Measurements from ENCODE around the gene ARID4A. TPM values are rescaled to one million over a fixed set of nuclear protein-coding genes. Genes with fewer than 3 reads are reported as not detected.
"Not testable (repeated sequence)": the region's sequence is repeated elsewhere in the genome, so short reads cannot be mapped to it uniquely, and the experiment has no call there.

The ARID4A gene
- total RNA-seq, 3 donors from 2014 or later, result 12.2 to 17.4 (median 13.2) TPM

- H3K4me1 Mint-ChIP-seq (ENCODE audit: low read depth), result peaks cover 36% of the 10 kb centered on the region
- H3K9me3 Mint-ChIP-seq, result no peaks in the 10 kb centered on the region
Measured at GRCh38 chr14:58299401-58300330, 1.3 kb downstream of the ARID4A start.

GRCh38 chr14:58301416-58301815 is 3.1 kb downstream of the ARID4A start:
- Mint-ChIP-seq H3K4me1 (ENCODE audit: low read depth) (peaks cover 32% of the 10 kb centered on the region), H3K9me3 (no peaks in the 10 kb centered on the region), H3K4me3 (no peak overlapping the region), H3K27me3 (ENCODE audit: low read depth) (no peaks in the 10 kb centered on the region), H3K36me3 (ENCODE audit: insufficient read depth) (peaks cover 18% of the 10 kb centered on the region)
- DNase-seq (no peak), ATAC-seq (no peak)

More at GRCh38 chr14:58299401-58300330, 1.3 kb downstream of the ARID4A start:
- no peaks in the 10 kb centered on the region for H3K27me3 Mint-ChIP-seq (ENCODE audit: low read depth)
- ATAC-seq (no peak), DNase-seq (no peak)
- H3K4me3 Mint-ChIP-seq, result peak overlapping the region; percentile 97
- peaks cover 20% of the 10 kb centered on the region for H3K36me3 Mint-ChIP-seq (ENCODE audit: insufficient read depth)

- Mint-ChIP-seq H3K27me3 (ENCODE audit: low read depth) (no peaks in the 10 kb centered on the region), H3K4me1 (ENCODE audit: low read depth) (peaks cover 32% of the 10 kb centered on the region), H3K9me3 (no peaks in the 10 kb centered on the region), H3K36me3 (ENCODE audit: insufficient read depth) (peaks cover 28% of the 10 kb centered on the region), H3K4me3 (no peak overlapping the region)
- no peak for DNase-seq
- ATAC-seq, result no peak
Measured at GRCh38 chr14:58305730-58306129, 7.4 kb downstream of the ARID4A start.

GRCh38 chr14:58307597-58308316 is 9.4 kb downstream of the ARID4A start:
- Mint-ChIP-seq H3K27me3 (ENCODE audit: low read depth) (no peaks in the 10 kb centered on the region), H3K9me3 (no peaks in the 10 kb centered on the region), H3K4me3 (no peak overlapping the region), H3K36me3 (ENCODE audit: insufficient read depth) (peaks cover 22% of the 10 kb centered on the region), H3K4me1 (ENCODE audit: low read depth) (peaks cover 23% of the 10 kb centered on the region)
- no peak for ATAC-seq
- DNase-seq, result no peak

GRCh38 chr14:58309086-58309485 is 10.7 kb downstream of the ARID4A start:
- Mint-ChIP-seq H3K4me1 (ENCODE audit: low read depth) (peaks cover 15% of the 10 kb centered on the region), H3K9me3 (no peaks in the 10 kb centered on the region), H3K27me3 (ENCODE audit: low read depth) (no peaks in the 10 kb centered on the region), H3K4me3 (no peak overlapping the region), H3K36me3 (ENCODE audit: insufficient read depth) (peaks cover 16% of the 10 kb centered on the region)
- DNase-seq, result no peak
- no peak for ATAC-seq

GRCh38 chr14:58313699-58314098 is 15.3 kb downstream of the ARID4A start:
- Mint-ChIP-seq H3K4me3 (no peak overlapping the region), H3K9me3 (no peaks in the 10 kb centered on the region), H3K4me1 (ENCODE audit: low read depth) (peaks cover 6% of the 10 kb centered on the region), H3K36me3 (ENCODE audit: insufficient read depth) (peaks cover 17% of the 10 kb centered on the region), H3K27me3 (ENCODE audit: low read depth) (no peaks in the 10 kb centered on the region)
- DNase-seq (no peak), ATAC-seq (no peak)

- Mint-ChIP-seq H3K36me3 (ENCODE audit: insufficient read depth) (peaks cover 8% of the 10 kb centered on the region), H3K27me3 (ENCODE audit: low read depth) (no peaks in the 10 kb centered on the region), H3K4me1 (ENCODE audit: low read depth) (peaks cover 3% of the 10 kb centered on the region), H3K9me3 (no peaks in the 10 kb centered on the region), H3K4me3 (no peak overlapping the region)
- ATAC-seq (no peak), DNase-seq (no peak)
Measured at GRCh38 chr14:58315606-58316005, 17.3 kb downstream of the ARID4A start.

GRCh38 chr14:58327019-58327418 is 28.7 kb downstream of the ARID4A start:
- ATAC-seq (no peak), DNase-seq (no peak)
- Mint-ChIP-seq H3K36me3 (ENCODE audit: insufficient read depth) (peaks cover 18% of the 10 kb centered on the region), H3K27me3 (ENCODE audit: low read depth) (no peaks in the 10 kb centered on the region), H3K4me1 (ENCODE audit: low read depth) (peaks cover 12% of the 10 kb centered on the region), H3K9me3 (no peaks in the 10 kb centered on the region), H3K4me3 (no peak overlapping the region)

GRCh38 chr14:58331111-58331510 is 32.8 kb downstream of the ARID4A start:
- Mint-ChIP-seq H3K4me1 (ENCODE audit: low read depth) (peaks cover 25% of the 10 kb centered on the region), H3K4me3 (peak overlapping the region; percentile 48), H3K9me3 (no peaks in the 10 kb centered on the region), H3K27me3 (ENCODE audit: low read depth) (no peaks in the 10 kb centered on the region), H3K36me3 (ENCODE audit: insufficient read depth) (peaks cover 18% of the 10 kb centered on the region)
- ATAC-seq, result peak; percentile 97
- peak; percentile 86 for DNase-seq

GRCh38 chr14:58332561-58332960 is 34.2 kb downstream of the ARID4A start:
- no peaks in the 10 kb centered on the region for H3K27me3 Mint-ChIP-seq (ENCODE audit: low read depth)
- DNase-seq (no peak), ATAC-seq (no peak)
- peaks cover 25% of the 10 kb centered on the region for H3K4me1 Mint-ChIP-seq (ENCODE audit: low read depth)
- H3K36me3 Mint-ChIP-seq (ENCODE audit: insufficient read depth), result peaks cover 14% of the 10 kb centered on the region
- no peaks in the 10 kb centered on the region for H3K9me3 Mint-ChIP-seq
- no peak overlapping the region for H3K4me3 Mint-ChIP-seq

GRCh38 chr14:58339666-58340065 is 41.3 kb downstream of the ARID4A start:
- not testable (repeated sequence) for H3K4me3 Mint-ChIP-seq; H3K27me3 Mint-ChIP-seq (ENCODE audit: low read depth); ATAC-seq; H3K9me3 Mint-ChIP-seq; DNase-seq
- Mint-ChIP-seq H3K4me1 (ENCODE audit: low read depth) (peaks cover 11% of the 10 kb centered on the region), H3K36me3 (ENCODE audit: insufficient read depth) (peaks cover 31% of the 10 kb centered on the region)

GRCh38 chr14:58341152-58341748 is 42.9 kb downstream of the ARID4A start:
- Mint-ChIP-seq H3K4me3 (no peak overlapping the region), H3K4me1 (ENCODE audit: low read depth) (peaks cover 6% of the 10 kb centered on the region), H3K36me3 (ENCODE audit: insufficient read depth) (peaks cover 24% of the 10 kb centered on the region), H3K9me3 (no peaks in the 10 kb centered on the region), H3K27me3 (ENCODE audit: low read depth) (no peaks in the 10 kb centered on the region)
- DNase-seq, result no peak
- no peak for ATAC-seq

GRCh38 chr14:58343535-58343934 is 45.2 kb downstream of the ARID4A start:
- ATAC-seq; H3K9me3 Mint-ChIP-seq; H3K4me3 Mint-ChIP-seq; H3K4me1 Mint-ChIP-seq (ENCODE audit: low read depth); H3K27me3 Mint-ChIP-seq (ENCODE audit: low read depth); DNase-seq: not testable (repeated sequence)
- peaks cover 30% of the 10 kb centered on the region for H3K36me3 Mint-ChIP-seq (ENCODE audit: insufficient read depth)

- no peaks in the 10 kb centered on the region for H3K27me3 Mint-ChIP-seq (ENCODE audit: low read depth)
- peaks cover 29% of the 10 kb centered on the region for H3K4me1 Mint-ChIP-seq (ENCODE audit: low read depth)
- H3K4me3 Mint-ChIP-seq, result peak overlapping the region; percentile 78
- H3K36me3 Mint-ChIP-seq (ENCODE audit: insufficient read depth), result peaks cover 39% of the 10 kb centered on the region
- DNase-seq (no peak), ATAC-seq (peak; percentile 38 to 60)
- H3K9me3 Mint-ChIP-seq, result no peaks in the 10 kb centered on the region
Measured at GRCh38 chr14:58353516-58354299, 55.4 kb downstream of the ARID4A start.
